HG03280 (cell line): Measurements from ENCODE around the gene INPP4A.

Source experiments
- ATAC-seq: cut with Tn5 transposase; IDR thresholded peaks from one replicate; pipeline ENCODE4 v1.9.1; 2021; ENCODE audit warnings: mild to moderate bottlenecking, moderate library complexity; ENCODE audit not compliant: unreplicated experiment

The INPP4A gene

GRCh38 chr2:98489486-98489885 is 44.8 kb downstream of the INPP4A start:
- no peak for ATAC-seq

GRCh38 chr2:98489971-98490962 is 45.6 kb downstream of the INPP4A start:
- ATAC-seq = no peak

- ATAC-seq = no peak
These were observed 47.8 kb downstream of the INPP4A start for GRCh38 chr2:98492441-98492840.

- ATAC-seq = no peak
These were observed 50.0 kb downstream of the INPP4A start for GRCh38 chr2:98494699-98495098.

- ATAC-seq = no peak
These were observed 52.3 kb downstream of the INPP4A start for GRCh38 chr2:98496750-98497493.

GRCh38 chr2:98498703-98499440 is 54.2 kb downstream of the INPP4A start:
- no peak for ATAC-seq

- no peak for ATAC-seq
These were observed 55.9 kb downstream of the INPP4A start for GRCh38 chr2:98500561-98500960.

- no peak for ATAC-seq
These were observed 56.6 kb downstream of the INPP4A start for GRCh38 chr2:98501223-98501622.

- ATAC-seq = no peak
These were observed 57.2 kb downstream of the INPP4A start for GRCh38 chr2:98501876-98502275.

- ATAC-seq = no peak
These were observed 58.1 kb downstream of the INPP4A start for GRCh38 chr2:98502556-98503335.

- no peak for ATAC-seq
These were observed 58.9 kb downstream of the INPP4A start for GRCh38 chr2:98503481-98504105.

GRCh38 chr2:98504381-98505109 is 59.9 kb downstream of the INPP4A start:
- ATAC-seq = no peak

GRCh38 chr2:98505311-98505808 is 60.7 kb downstream of the INPP4A start:
- ATAC-seq = no peak

GRCh38 chr2:98505971-98506664 is 61.5 kb downstream of the INPP4A start:
- ATAC-seq = no peak

GRCh38 chr2:98506881-98507280 is 62.2 kb downstream of the INPP4A start:
- no peak for ATAC-seq

- no peak for ATAC-seq
These were observed 62.8 kb downstream of the INPP4A start for GRCh38 chr2:98507461-98507860.

- ATAC-seq = peak; percentile 47
These were observed 63.4 kb downstream of the INPP4A start for GRCh38 chr2:98507891-98508708.

GRCh38 chr2:98508709-98509066 is 64.0 kb downstream of the INPP4A start:
- no peak for ATAC-seq
